T-helper 1 cell treated with Interleukin-12 subunit alpha and Interleukin-12 subunit beta and Interleukin-4 antibody, amounts not matched to agents 30 ng/mL and 1 ng/mL, for 36 hours (primary cell): Measurements from ENCODE around the gene DUSP9. TPM values are rescaled to one million over a fixed set of nuclear protein-coding genes. Genes with fewer than 3 reads are reported as not detected.
"Not testable (repeated sequence)": the region's sequence is repeated elsewhere in the genome, so short reads cannot be mapped to it uniquely, and the experiment has no call there.

Experiments used
- intact Hi-C: fragments of 100-400 bp; cut with micrococcal nuclease; formaldehyde crosslinking; loops from one replicate; pipeline ENCODE4 v1.15.1; 2024
- total RNA-seq: library from RNA; stranded (reverse); gene quantifications from 2 replicates; pipeline ENCODE4 v1.2.3, GENCODE V29; 2022

The DUSP9 gene, protein sequence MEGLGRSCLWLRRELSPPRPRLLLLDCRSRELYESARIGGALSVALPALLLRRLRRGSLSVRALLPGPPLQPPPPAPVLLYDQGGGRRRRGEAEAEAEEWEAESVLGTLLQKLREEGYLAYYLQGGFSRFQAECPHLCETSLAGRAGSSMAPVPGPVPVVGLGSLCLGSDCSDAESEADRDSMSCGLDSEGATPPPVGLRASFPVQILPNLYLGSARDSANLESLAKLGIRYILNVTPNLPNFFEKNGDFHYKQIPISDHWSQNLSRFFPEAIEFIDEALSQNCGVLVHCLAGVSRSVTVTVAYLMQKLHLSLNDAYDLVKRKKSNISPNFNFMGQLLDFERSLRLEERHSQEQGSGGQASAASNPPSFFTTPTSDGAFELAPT
- not detected in 2 replicates for total RNA-seq

DNA sequence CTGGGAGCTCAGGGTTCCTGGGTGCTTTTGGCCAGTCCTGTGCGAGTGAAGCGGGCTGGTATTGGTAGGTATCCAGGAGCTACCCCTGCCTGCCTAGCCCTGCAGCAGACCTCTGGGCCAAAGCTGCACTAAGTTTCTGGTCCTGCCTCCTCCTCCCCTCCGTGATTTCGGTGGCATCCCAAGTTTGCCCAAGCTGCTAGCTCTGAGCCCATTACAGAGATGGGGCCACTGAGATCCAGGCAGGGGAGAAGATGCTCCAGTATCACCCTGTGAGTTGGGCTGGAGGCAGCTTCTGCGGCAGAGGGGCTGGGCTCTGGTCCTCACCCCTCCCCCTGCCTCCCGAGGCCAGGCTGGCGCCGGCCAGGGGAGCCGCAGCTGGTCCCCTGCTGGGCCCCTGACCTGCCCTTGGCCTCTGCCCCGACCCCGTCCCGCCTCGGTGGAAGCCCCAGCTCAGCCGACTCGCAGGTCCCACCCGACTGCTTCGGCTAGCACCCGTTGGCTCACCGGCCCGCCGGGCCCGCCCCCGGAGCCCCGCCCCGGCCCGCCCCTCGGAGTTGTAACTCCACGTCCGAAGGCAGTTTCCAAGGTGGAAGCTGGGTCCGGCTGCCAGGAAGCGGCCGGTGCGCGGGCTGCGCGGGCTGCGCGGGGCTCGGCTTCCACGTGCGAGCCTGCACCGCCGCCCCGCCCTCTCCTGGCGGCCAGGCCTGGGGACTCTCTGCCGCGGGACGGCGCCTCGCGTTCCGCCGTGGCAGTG is at the start of gene DUSP9:
Gene DUSP9 (plus strand): TSS at position 584 of the 754 bp plus-strand sequence. CDS start 751 bp downstream, outside the sequence.
- intact Hi-C loops: loop anchor here (1.0 to 5.0 kb wide), 2 partner anchors 36 to 49 kb away; partner anchors contain the start of gene CCNQ

DNA sequence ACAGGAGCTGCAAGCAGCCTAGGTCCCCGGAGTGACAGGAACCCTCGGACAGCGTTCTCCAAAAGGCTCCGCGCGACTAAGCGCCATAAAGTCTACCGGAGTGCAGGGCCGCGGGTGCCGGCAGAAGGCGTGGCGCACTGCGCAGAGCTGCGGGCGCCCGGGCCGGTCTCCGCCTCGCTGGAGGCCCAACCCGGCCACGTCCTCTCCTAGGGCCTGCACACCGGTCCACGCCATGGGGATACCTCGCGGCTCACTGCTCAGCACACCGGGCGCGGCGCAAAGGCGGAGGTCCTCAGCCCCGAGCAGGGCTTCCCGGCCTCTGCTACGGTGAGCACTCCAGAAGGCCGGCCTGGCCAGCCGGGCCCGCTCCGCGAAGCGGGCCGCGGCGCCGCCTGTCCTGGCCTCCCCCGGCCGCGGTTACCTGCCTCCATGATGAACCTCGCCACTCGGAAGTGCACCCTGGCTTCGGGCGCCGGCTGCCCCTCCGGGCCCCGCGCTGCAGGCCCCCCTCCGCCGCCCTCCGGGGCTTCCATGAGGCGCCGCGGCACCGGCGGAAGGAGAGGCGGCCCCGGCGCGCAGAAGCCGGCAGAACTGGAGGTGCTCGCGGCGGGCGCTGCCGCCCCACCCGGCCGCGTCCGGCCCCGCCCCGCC is 48.3 kb upstream of the DUSP9 start, which contains the start of gene CCNQ:
Gene CCNQ (minus strand): TSS at position 599 of the 651 bp plus-strand sequence. CDS start 66 bp downstream, at position 533.
- intact Hi-C loops: loop anchor here (1.0 to 5.0 kb wide), 11 partner anchors 12 to 766 kb away; partner anchors contain the start of genes ABCD1, ARHGAP4, BCAP31 and CETN2

DNA sequence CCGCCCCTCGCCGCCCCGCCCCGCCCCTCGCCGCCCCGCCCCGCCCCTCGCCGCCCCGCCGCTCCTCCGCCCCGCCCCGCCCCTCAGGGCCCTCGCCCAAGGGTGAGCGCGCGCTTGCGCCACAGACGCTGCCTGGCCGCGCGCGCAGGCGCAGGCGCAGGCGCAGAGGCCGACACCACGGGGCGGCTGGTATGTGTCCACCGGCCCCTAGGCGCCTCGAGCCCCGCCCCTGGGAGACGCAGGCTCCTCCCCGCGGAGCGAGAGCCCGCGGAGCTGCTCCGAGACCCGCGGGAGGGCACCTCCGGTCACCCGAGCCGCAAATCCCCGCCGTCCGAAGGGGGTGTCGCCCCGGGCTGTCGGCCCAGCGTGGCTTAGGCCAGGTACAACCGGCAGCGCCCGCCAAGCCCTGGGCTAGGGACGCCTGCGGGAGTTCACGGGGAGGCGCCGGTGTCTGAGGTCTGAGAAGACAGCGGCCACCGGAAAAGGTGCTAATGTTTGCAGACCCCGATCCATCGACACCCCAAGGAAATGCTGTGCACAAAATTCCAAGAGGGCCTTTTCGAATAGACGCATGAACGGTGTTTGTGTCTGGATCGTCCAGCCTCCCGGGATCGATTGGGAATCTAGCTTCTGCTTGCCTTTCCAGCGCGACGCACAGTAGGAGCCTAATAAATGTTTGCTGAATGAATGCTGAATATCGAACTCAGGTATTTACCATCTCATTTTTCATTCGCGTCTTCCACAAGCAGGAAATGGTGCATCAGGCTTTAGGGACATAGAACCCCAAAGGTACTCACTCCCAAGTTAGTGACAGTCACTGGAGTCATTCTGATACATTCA is 47.6 kb upstream of the DUSP9 start:
- intact Hi-C loops: loop anchor here (1.0 to 5.0 kb wide), 10 partner anchors 11 to 767 kb away; partner anchors contain the start of genes ABCD1, ARHGAP4, BCAP31 and CETN2

DNA sequence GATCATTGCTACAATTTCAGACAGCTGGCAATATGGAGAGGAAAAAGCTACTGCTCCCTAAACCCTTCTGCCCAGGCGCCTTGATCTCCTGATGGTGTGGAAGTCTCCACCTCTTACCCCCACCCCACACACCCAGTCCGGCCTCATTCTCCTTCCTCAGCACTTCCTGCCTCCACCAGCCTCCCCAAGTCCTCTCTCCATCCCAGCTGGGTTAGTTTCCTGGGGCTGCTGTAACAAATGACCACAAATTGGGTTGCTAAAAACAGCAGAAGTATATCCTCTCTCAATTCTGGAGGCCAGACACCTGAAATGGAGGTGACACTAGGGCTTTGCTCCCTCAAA is 47.0 kb upstream of the DUSP9 start:
- intact Hi-C loops: no loop called here

DNA sequence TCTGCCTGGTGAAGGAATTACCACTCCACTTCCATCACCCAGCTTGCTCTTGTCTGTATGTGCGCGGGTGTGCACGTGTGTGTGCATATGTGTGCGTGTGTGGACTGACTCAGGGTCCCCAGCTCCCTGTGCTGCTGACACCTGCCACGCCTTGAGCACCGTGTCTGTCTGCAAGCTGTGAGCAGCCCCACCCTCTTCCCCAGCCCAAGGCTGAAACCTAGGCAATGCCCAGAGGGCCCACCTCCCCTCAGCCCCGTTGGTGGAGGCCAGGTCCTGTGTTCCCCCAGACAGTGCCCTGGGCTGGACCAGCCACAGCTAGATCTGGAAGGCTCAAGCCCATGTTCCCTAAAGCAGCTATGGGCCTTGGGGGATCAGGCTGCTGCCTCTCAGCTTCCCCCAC is 46.1 kb upstream of the DUSP9 start:
- intact Hi-C loops: no loop called here

DNA sequence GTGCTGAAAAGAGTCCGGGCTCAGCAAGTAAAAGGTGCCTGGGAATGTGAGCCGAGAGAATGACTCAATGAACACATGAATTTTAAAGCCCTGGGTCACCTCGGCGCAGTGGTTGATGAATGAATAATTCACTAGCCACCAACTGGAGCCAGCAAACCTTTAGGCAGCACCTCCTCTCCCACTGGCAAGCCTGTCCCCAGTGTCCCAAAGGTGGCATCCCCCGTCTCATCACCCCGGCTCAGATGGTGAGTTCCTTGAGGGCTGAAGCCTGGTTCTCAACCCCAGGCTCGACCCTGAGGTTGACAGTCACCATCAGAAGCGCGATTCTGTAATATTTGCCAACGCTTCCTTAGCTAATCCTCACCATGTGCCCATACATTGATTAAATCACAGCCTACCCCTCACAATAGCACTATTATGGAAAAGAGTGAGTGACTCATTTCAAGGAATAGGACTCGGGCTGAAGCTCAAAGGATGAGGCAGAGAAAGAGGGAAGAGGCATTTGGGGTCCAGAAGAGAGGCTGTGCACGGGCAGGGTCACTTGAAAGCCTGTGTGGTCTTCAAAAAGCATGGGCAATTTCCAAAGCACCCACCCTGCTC is 45.4 kb upstream of the DUSP9 start:
- intact Hi-C loops: no loop called here

DNA sequence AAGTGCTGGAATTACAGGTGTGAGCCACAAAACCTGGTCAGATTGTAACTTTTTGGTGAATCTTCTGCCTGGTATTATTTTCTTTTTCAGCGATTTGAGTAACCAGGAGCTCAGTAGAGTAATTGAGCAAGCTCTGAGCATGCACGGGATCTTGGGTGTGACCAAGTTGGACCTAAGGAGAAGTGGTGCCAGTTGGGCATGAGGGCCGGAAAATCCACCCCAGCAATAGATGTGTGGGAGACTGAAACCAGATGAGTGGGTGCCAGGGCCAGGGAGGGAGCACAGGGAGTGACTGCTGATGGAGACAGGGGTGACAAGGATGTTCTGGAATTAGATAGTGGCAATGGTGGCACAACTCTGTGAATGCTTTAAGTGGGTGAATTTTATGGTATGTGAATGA is 44.4 kb upstream of the DUSP9 start:
- intact Hi-C loops: no loop called here

DNA sequence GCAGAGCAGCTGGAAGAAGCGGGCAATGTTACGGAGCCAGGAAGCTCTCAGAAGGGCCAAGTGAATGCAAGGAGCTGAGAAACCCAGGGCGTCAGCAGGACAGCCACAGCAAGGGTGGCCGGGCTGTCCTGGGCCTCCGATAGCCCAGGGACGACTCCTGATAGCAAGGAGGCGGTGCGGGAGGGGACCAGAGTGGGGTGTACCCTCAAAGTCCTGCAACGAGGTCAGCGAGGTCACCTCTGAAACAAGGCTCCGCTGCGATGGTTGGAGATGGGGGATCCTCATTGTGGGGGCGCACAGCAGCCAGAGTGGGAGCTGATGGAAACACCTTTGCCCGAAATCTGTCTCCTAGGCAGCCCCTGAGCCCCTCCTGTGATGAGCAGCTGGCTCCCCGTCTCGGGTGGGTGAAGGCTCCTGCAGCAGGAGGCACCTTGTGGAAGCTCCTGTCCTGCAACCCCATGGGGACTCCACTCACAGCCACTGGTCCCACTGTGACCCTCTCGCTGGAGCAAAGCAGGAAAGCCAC is 43.8 kb upstream of the DUSP9 start:
- intact Hi-C loops: no loop called here

DNA sequence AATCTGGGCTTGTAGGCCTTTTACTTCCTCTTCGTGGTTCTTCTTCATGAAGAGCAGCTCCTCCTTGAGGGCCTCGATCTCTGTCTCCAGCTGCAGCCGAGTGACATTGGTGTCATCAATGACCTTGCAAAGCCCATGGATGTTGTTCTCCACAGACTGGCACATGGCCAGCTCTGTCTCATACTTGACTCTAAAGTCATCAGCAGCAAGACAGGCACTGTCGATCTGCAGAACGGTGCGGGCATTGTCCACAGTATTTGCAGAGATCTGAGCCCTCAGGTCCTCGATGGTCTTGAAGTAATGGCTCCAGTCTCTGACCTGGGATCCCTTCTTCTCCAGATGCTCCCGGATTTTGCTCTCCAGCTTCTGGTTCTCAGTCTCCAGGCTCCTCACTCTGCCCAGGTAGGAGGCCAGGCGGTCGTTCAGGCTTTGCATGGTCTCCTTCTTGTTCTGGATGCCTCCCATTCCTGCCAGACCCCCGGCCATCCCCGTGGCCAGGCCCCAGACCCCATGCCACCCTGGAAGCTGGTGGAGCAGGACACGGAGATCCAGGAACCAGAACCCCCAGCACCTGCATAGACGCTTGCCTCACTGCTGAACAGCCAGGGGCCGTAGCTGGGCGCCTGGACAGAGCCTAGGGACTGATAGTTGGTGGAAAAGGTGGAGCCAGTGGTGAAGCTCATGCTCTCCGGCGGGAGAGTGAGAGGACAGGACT is 42.2 kb upstream of the DUSP9 start:
- intact Hi-C loops: not testable (repeated sequence)

DNA sequence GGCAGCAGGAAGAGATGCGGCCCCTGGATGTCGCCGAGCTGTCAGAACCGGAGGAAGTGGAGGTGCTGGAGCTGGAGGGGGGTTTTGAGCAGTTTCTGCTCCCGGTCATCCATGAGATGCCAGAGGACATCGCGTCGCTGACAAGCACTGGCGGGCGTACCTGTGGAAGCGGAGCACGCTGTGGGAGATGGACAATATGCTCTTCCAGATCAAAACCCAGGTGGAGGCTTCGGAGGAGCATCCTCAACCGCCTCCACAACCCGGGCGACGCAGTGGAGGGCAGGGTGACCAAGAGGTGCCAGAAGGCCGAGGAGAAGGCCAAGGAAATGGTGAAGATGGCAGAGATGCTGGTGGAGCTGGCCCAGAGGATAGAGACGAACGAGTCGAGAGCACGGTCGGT is 40.5 kb upstream of the DUSP9 start:
- intact Hi-C loops: no loop called here

DNA sequence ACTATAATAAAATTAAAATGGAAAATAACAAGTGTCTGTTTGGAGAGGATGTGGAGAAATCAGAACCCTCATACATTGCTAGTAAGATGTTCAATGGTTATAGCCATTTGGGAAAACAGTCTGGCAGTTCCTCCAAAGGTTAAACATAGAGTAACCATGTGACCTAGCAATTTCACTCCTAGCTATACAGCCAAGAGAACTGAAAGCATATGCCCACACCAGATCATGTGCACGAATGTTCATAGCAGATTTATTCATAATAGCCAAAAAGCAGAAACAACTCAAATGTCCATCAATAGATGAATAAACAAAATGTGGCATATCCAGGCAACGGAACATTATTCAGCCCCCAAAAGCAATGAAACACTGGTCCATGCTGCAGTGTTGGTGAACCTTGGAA is 38.6 kb upstream of the DUSP9 start:
- intact Hi-C loops: no loop called here

DNA sequence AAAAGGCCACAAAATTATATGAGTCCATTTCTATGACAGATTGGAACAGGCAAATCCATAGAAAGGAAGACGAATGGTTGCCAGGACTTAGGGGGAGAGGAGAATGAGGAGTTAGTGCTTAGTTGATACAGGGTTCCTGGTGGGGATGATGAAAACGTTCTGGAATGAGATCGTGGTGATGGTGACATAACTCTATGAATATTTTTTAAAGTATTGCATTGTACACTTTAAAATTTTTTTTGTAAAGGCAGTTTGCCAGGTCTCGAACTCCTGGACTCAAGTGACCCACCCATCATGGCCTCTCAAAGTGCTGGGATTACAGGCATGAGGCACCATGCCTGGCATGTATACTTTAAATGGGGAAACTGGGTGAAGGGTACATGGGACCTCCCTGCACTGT is 38.2 kb upstream of the DUSP9 start:
- intact Hi-C loops: no loop called here

DNA sequence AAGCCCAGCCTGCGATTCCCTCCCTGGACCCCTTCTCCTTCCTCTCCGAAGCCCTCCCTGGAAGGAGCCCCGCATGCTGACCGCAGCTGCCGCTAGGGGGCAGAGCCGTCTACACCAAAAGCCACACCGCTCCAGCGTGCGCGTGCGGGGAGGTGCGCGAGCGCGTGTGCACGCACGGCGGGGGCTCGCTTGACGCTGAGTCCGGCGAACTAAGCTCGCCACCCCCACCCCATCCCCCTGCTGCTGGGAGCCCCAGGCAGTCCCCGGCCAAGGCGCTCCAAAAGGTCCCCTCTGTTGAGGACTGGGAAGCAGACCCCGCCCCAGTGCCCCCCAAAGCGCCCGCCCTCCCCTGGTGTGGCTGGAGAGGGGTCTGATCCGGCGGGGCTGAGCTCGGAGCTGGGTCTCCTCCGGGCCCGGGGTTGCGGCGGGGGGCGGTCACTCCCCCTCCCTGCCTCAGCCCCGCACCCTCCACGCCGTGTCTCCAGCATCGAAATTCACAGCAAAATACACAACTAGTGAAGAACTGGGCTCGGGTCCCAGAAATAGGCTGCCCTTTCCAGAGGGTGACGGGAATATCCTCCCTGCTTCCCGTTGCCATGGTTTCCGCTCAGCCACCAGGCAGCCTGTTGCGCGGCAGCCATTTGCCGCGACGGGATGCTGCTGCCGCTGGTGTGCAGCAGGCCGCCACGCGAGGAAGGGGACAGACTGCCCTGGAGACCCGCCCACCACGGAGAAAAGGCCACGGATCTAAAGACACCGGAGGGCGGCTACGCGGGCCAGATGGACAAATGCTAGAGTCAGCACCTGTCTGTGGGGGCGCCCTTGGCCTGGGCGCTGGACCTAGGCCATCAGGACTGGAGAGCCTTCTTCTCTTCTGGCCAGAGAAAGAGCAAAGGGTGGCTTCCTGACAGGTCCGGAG is 36.8 kb upstream of the DUSP9 start:
- intact Hi-C loops: loop anchor here (1.0 to 2.0 kb wide), 5 partner anchors 11 to 58 kb away; partner anchors contain the start of genes CCNQ and DUSP9

DNA sequence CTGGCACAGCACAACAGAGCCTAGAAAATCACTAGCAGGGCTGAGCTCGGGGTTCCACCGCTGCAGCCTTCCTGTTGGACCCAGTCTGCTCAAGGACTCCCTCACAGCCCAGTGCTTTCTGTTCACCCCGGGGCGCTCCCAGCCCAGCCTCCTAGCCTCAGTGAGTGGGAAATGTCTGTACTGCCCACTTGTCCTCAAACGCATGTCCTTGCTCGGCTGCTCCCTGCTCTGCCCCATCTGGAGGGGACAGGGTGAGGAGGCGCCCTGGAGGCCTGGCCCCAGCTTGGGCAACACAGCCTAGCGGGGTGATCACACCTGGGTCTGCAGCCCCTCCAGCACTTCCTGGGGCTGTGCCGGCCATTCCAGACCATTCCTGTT is 36.2 kb upstream of the DUSP9 start:
- intact Hi-C loops: loop anchor here (1.0 to 2.0 kb wide), 5 partner anchors 12 to 57 kb away; partner anchors contain the start of genes CCNQ and DUSP9

DNA sequence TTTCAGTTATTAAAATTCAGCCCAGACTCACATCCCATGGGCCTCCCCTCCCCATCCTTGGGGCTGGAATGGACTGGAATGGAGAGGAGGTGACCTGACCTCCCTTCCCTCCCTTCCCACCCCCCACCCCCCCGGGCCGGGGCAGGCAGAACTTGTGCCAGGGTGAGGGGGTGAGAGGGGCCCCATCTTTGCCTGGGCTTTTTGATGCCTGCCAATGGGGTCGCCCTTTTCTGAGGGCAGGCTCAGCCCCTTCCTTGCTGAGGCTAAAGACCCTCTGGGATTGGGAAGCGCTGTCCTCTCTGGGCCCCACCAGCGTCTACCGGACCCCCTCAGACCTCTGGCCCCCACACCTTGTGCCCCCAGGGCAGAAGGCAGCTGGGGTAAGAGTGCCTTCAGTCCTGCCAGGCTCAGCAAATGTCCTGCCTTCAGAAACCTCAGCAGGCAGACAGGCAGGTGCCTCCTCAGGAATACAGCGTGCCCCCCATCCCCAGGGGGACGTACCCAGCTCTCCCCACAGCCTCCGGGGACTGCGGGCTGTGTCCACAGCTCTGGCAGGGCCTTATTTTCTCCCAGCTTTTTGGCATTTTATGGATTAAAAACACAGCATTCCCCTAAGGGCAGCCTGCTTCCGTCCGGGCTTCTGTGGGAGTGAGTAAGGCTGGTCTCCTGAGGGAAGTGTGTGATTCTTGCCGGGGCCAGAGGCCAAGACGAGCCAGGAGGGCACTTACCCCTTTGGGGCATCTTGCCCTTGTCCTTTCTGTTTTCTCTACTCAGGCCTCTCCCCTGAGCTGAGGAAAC is 35.5 kb upstream of the DUSP9 start:
- intact Hi-C loops: loop anchor here (2.0 kb wide), 1 partner anchor 57 kb away; no protein-coding TSS in a partner anchor

DNA sequence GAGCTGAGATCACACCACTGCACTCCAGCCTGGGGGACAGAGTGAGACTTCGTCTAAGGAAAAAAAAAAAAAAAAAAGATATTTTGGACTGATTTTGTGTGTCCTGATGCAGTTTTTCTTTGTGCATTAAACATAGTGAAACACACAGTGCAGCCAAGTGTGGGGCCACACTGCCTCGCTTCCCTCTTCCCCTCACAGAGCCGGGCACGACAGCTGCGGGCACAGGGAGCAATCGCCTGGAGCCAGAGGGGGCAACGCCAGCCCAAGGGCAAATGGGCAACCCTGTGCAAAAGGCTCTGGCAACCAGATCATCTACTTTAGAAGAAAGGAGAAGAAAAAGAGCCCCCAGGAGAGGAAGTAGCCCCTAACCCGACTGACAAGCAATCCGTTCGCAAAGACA is 34.6 kb upstream of the DUSP9 start:
- intact Hi-C loops: no loop called here

DNA sequence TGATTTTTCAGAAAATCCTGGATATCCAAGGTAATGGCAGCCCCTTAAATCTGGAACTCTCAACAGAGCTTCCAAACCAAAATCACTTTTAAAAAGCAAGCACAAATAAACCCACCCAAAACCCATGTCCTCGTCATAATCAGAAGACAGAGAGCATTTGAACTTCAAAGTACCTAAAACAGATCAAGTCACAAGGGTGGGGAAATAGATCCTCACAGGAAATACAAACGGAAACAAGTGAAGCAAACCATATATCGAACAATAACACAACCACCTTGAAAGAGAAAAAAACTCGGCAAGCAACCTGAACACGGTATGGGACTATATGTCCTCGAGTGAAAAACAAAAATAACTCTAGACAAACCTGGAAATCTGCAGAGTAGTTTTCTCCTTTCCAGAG is 32.2 kb upstream of the DUSP9 start:
- intact Hi-C loops: no loop called here
